K562 (cell line): ENCODE data around the gene NIPSNAP2. TPM values are rescaled to one million over a fixed set of nuclear protein-coding genes. Genes with fewer than 3 reads are reported as not detected.

Experiments used
- ATAC-seq: fragments of 200-7000 bp; cut with Tn5 transposase; 3 replicates; pipeline ENCODE4 v1.9.1; 2020; ENCODE audit warnings: moderate library complexity
- BruUV-seq: library from RNA; stranded (reverse); fragments of 400-500 nt; replicated peaks from 2 replicates; lab custom pipeline; 2021; lab: Mats Ljungman, UMichigan
- CTCF ChIA-PET: fragments of 300-600 bp; formaldehyde crosslinking; extraction: SDS; loops from one replicate; lab custom pipeline; 2021; ENCODE audit warnings: low intra/inter-chr PET ratio; lab: Yijun Ruan, JAX
- POLR2A ChIA-PET: fragments of 300-600, 350-650 bp; sonication (Branson Sonifier 250); formaldehyde crosslinking; extraction: SDS; loops from one replicate; lab custom pipeline; 2021; ENCODE audit warnings: antibody characterized with exemption, inconsistent platforms; lab: Yijun Ruan, JAX
- DNase-seq, 4 experiments: peaks; one replicate each; pipeline versions ENCODE4 v3.0.0 to v3.0.0-alpha.2; 2011 to 2018; ENCODE audit warnings: low spot score in 3 of 4, mixed read lengths in 3 of 4; ENCODE audit errors: extremely low read depth in 1 of 4
- FAIRE-seq: peaks from 2 replicates; lab custom pipeline; 2011; peaks lifted over from hg19 to GRCh38; lab: Jason Lieb, UNC
- H2AFZ ChIP-seq: 2 replicates; pipeline ENCODE4 v1.6.0; 2011; ENCODE audit warnings: low read depth, low read length, control low read depth, inconsistent platforms
- H3K27ac ChIP-seq: fragments of 200-600 bp; 3 replicates; pipeline ENCODE4 v1.8.0; 2011; ENCODE audit warnings: low read depth, mild to moderate bottlenecking, control low read depth, inconsistent platforms, low read length, moderate library complexity, mixed read lengths; ENCODE audit errors: extremely low read depth
- H3K27me3 ChIP-seq, 2 experiments: fragments of 300-600 bp in 1 of 2; 2 replicates in 1 of 2; 3 replicates in 1 of 2; pipeline versions ENCODE4 v1.6.0 to v1.8.0; 2011; ENCODE audit warnings: inconsistent platforms in 2 of 2, low read length in 2 of 2, mild to moderate bottlenecking in 1 of 2, mixed read lengths in 1 of 2, moderate library complexity in 1 of 2; ENCODE audit not compliant: control insufficient read depth in 2 of 2, insufficient read depth in 2 of 2
- H3K36me3 ChIP-seq: fragments of 300-600 bp; 3 replicates; pipeline ENCODE4 v1.8.0; 2011; ENCODE audit warnings: mild to moderate bottlenecking, low read length, inconsistent platforms; ENCODE audit not compliant: control insufficient read depth, insufficient read depth
- H3K4me1 ChIP-seq, 2 experiments: fragments of 200-600 bp in 1 of 2; replicated peaks in 1 of 2; 2 replicates in 1 of 2; 3 replicates in 1 of 2; pipeline versions ENCODE4 v1.5.1 to v1.8.0; 2011; ENCODE audit warnings: inconsistent platforms in 2 of 2, low read length in 2 of 2, mild to moderate bottlenecking in 1 of 2, mixed read lengths in 1 of 2, moderate library complexity in 1 of 2; ENCODE audit not compliant: control insufficient read depth in 2 of 2, insufficient read depth in 2 of 2
- H3K4me2 ChIP-seq: 2 replicates; pipeline ENCODE4 v1.6.1; 2011; ENCODE audit warnings: low read length, control low read depth, inconsistent platforms, mixed read lengths; ENCODE audit not compliant: insufficient read depth
- H3K4me3 ChIP-seq: fragments of 200-600 bp; sonication (generic), shearing (Covaris generic); 2 replicates; pipeline ENCODE4 v1.5.1; 2016; ENCODE audit warnings: control low read depth, inconsistent platforms
- H3K79me2 ChIP-seq: fragments of 200-600 bp; 3 replicates; pipeline ENCODE4 v1.8.0; 2011; ENCODE audit warnings: low read length, inconsistent platforms; ENCODE audit not compliant: control insufficient read depth, insufficient read depth
- H3K9ac ChIP-seq, 2 experiments: 2 replicates each; pipeline versions ENCODE4 v1.6.0 to v1.6.1; 2011; ENCODE audit warnings: low read depth in 2 of 2, low read length in 2 of 2, control low read depth in 1 of 2, inconsistent platforms in 1 of 2, mild to moderate bottlenecking in 1 of 2, mixed read lengths in 1 of 2; ENCODE audit not compliant: insufficient read depth in 1 of 2
- H3K9me1 ChIP-seq: one replicate; pipeline ENCODE4 v1.6.0; 2011; ENCODE audit warnings: inconsistent platforms, mild to moderate bottlenecking, low read length, moderate library complexity; ENCODE audit not compliant: control insufficient read depth, insufficient read depth
- H3K9me3 ChIP-seq: replicated peaks from 2 replicates; pipeline ENCODE4 v1.5.1; 2011; ENCODE audit warnings: low read depth, low read length, inconsistent platforms; ENCODE audit not compliant: control insufficient read depth, insufficient read depth
- H4K20me1 ChIP-seq: replicated peaks from 2 replicates; pipeline ENCODE4 v1.6.1; 2011; ENCODE audit warnings: low read length, inconsistent platforms, mixed read lengths; ENCODE audit not compliant: control insufficient read depth, insufficient read depth
- ATF7 ChIP-seq: fragments of 450-650 bp; IDR thresholded peaks from 2 replicates; pipeline ENCODE4 v1.7.1; 2014; ENCODE audit warnings: mild to moderate bottlenecking, moderate library complexity
- CBX1 ChIP-seq: sonication (generic); IDR thresholded peaks from 2 replicates; pipeline ENCODE4 v1.6.1; 2016; ENCODE audit warnings: antibody characterized with exemption, low read depth, mild to moderate bottlenecking
- NFE2L1 ChIP-seq: fragments of 450-650 bp; IDR thresholded peaks from 2 replicates; pipeline ENCODE4 v1.6.1; 2016; ENCODE audit warnings: missing genetic modification characterization, low read depth, mild to moderate bottlenecking, missing compliant biosample characterization, moderate library complexity, borderline replicate concordance
- NFIC ChIP-seq: fragments of 450-650 bp; IDR thresholded peaks from 2 replicates; pipeline ENCODE4 v1.6.1; 2017; ENCODE audit warnings: mild to moderate bottlenecking, inconsistent platforms
- NR2C1 ChIP-seq, 2 experiments: fragments of 450-650 bp; IDR thresholded peaks; 2 replicates each; pipeline ENCODE4 v1.6.1; 2017; ENCODE audit warnings: mild to moderate bottlenecking in 2 of 2, antibody characterized with exemption in 1 of 2, inconsistent platforms in 1 of 2, missing compliant biosample characterization in 1 of 2, missing genetic modification characterization in 1 of 2
- RBM14 ChIP-seq: fragments of 200-400 bp; formaldehyde crosslinking; IDR thresholded peaks from 2 replicates; pipeline ENCODE4 v1.6.1; 2018; ENCODE audit warnings: low read depth, mild to moderate bottlenecking, low read length, moderate library complexity, borderline replicate concordance; ENCODE audit not compliant: insufficient read depth
- ZNF124 ChIP-seq: sonication (generic); formaldehyde crosslinking; IDR thresholded peaks from 2 replicates; pipeline ENCODE4 v1.8.1; 2022; ENCODE audit warnings: missing genetic modification reagents
- ZNF384 ChIP-seq: IDR thresholded peaks from 2 replicates; pipeline ENCODE4 v1.6.1; 2012; ENCODE audit warnings: low read depth, low read length, improper control_type of control experiment
- ZNF436 ChIP-seq: fragments of 250-450, 450-650 bp; sonication (Bioruptor Pico); formaldehyde crosslinking; IDR thresholded peaks from 2 replicates; pipeline ENCODE4 v1.7.0; 2020; ENCODE audit warnings: mild to moderate bottlenecking
- WGBS: fragments of 100-300 bp; shearing (Covaris generic); methylation state at CpG from one replicate; pipeline ENCODE4 v1.1.6; 2016; ENCODE audit warnings: low coverage, mixed read lengths; ENCODE audit not compliant: insufficient coverage; ENCODE audit errors: missing lambda C conversion rate; 5-methylcytosine and 5-hydroxymethylcytosine counted together
- in situ Hi-C: fragments of 300-500 bp; cut with MboI; formaldehyde crosslinking; loops from 4 replicates; pipeline ENCODE4 v1.15.0; 2018; ENCODE audit warnings: inconsistent platforms, mixed read lengths
- intact Hi-C: fragments of 100-400 bp; cut with micrococcal nuclease; formaldehyde crosslinking; loops from 2 replicates; pipeline ENCODE4 v1.14.2; 2022
- polyA plus RNA-seq, 8 experiments: library from polyadenylated mRNA; depleted of rRNA in 4 of 8; stranded (reverse) in 5 of 8; unstranded in 3 of 8; fragments of >200 nt; fragmentation: Nextera tagmentation in 2 of 8; fragmentation: Illumina TruSeq in 1 of 8; extraction: Ambion mirVana in 2 of 8; extraction: Trizol in 1 of 8; gene quantifications; 2 replicates each; pipeline versions ENCODE4 v1.2.1 to v1.2.3, GENCODE V29; 2011 to 2014; ENCODE audit warnings: inconsistent platforms in 1 of 8, missing spikeins in 1 of 8
- total RNA-seq, 7 experiments: library from RNA; depleted of rRNA in 6 of 7; stranded (reverse); fragments of >200 nt in 6 of 7; fragmentation: Illumina TruSeq in 2 of 7; extraction: Trizol in 2 of 7; gene quantifications; 2 replicates each; pipeline versions ENCODE4 v1.2.1 to v1.2.3, GENCODE V29; 2011 to 2021; ENCODE audit warnings: low replicate concordance in 1 of 7
- TF ChIP-seq, protein P1 (sequence below): fragments of 200-400 bp; formaldehyde crosslinking; IDR thresholded peaks from 2 replicates; pipeline ENCODE4 v1.6.1; 2017; ENCODE audit warnings: mild to moderate bottlenecking, low read depth, low read length, moderate library complexity
- TF ChIP-seq, protein P2 (sequence below): fragments of 250-450 bp; sonication (Bioruptor Pico); IDR thresholded peaks from 2 replicates; pipeline ENCODE4 v1.5.0; 2022; ENCODE audit warnings: mild to moderate bottlenecking
- TF ChIP-seq, protein P3 (sequence below), 2 experiments: fragments of 450-650 bp; IDR thresholded peaks; 2 replicates each; pipeline ENCODE4 v1.6.1; 2016

Gene NIPSNAP2
- total and polyA plus RNA-seq, 9 of the 15 experiments (the other 6 are each of a cell fraction or from before 2014, with no cell fraction given) = 24.9 to 107 (median 53.0) TPM

DNA sequence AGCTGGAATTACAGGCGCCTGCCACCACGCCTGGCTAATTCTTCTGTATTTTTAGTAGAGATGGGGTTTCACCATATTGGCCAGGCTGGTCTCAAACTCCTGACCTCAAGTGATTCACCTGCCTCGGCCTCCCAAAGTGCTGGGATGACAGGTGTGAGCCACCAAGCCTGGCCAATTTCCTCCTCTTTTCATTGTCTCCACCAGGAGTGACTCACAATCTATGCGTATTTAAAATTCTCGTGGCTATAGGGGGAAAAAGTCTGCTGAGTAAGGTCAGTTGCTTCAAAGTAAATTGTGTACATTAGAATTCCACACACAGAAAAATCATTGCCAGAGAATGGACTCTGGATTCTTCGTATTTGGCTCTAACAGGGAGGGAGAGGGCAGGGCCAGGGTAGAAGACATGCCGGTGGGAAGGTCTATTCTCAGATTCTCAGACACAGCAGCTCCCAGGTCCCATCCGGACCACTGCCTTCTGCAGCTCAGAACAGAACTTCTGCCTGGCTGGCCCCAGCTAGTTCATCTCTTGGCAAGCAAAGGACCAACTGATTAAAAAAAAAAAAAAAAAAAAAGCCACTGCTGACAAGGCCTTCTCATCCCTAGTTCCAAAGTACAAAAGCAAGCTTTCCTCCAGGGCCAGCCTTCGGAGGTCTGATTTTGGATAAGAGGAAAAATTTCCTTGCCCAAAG, 64.7 kb downstream of the NIPSNAP2 start:
- FAIRE-seq (no peak), ATAC-seq (no peak), DNase-seq (no peak)
- Histone ChIP-seq H3K9me3 (no peaks in the 10 kb centered on the region), H3K4me1 (peaks cover 3 to 5% of the 10 kb centered on the region in 2 experiments; a peak in 3 of 5 replicates), H2AFZ (no peak overlapping the region), H3K9ac (no peak overlapping the region), H3K79me2 (no peaks in the 10 kb centered on the region), H3K27ac (no peak overlapping the region), H3K27me3 (no peaks in the 10 kb centered on the region), H3K9me1 (no peaks in the 10 kb centered on the region), H3K36me3 (peaks cover 15% of the 10 kb centered on the region; the same call in 1 of the 3 replicates), H4K20me1 (no peaks in the 10 kb centered on the region), H3K4me2 (no peak overlapping the region), H3K4me3 (no peak overlapping the region)
- 80% methylated on average over 9 of the region's 9 CpGs for WGBS
- ChIA-PET CTCF (no interaction called here), POLR2A (interaction anchor here (1.2 to 1.4 kb wide), 2 partner anchors 9 to 12 kb away, joined by 3 read pairs; no protein-coding TSS in a partner anchor)
- intact Hi-C loops (no loop called here), in situ Hi-C loops (no loop called here)
- BruUV-seq = no TSS peak
- TF ChIP-seq, protein P1, sequence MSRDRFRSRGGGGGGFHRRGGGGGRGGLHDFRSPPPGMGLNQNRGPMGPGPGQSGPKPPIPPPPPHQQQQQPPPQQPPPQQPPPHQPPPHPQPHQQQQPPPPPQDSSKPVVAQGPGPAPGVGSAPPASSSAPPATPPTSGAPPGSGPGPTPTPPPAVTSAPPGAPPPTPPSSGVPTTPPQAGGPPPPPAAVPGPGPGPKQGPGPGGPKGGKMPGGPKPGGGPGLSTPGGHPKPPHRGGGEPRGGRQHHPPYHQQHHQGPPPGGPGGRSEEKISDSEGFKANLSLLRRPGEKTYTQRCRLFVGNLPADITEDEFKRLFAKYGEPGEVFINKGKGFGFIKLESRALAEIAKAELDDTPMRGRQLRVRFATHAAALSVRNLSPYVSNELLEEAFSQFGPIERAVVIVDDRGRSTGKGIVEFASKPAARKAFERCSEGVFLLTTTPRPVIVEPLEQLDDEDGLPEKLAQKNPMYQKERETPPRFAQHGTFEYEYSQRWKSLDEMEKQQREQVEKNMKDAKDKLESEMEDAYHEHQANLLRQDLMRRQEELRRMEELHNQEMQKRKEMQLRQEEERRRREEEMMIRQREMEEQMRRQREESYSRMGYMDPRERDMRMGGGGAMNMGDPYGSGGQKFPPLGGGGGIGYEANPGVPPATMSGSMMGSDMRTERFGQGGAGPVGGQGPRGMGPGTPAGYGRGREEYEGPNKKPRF = no peak
- no peak for TF ChIP-seq ATF7
- TF ChIP-seq NR2C1 (IDR thresholded peaks at IDR 0.05) = no peak
- no peak for TF ChIP-seq NR2C1 (tag; IDR thresholded peaks at IDR 0.05)
- no peak for TF ChIP-seq CBX1
- TF ChIP-seq NFIC = no peak
- TF ChIP-seq ZNF124 (CRISPR knock-in tag) = no peak
- TF ChIP-seq ZNF384 = no peak
- TF ChIP-seq RBM14 = no peak
- no peak for TF ChIP-seq ZNF436 (CRISPR knock-in tag)
- TF ChIP-seq, protein P2, sequence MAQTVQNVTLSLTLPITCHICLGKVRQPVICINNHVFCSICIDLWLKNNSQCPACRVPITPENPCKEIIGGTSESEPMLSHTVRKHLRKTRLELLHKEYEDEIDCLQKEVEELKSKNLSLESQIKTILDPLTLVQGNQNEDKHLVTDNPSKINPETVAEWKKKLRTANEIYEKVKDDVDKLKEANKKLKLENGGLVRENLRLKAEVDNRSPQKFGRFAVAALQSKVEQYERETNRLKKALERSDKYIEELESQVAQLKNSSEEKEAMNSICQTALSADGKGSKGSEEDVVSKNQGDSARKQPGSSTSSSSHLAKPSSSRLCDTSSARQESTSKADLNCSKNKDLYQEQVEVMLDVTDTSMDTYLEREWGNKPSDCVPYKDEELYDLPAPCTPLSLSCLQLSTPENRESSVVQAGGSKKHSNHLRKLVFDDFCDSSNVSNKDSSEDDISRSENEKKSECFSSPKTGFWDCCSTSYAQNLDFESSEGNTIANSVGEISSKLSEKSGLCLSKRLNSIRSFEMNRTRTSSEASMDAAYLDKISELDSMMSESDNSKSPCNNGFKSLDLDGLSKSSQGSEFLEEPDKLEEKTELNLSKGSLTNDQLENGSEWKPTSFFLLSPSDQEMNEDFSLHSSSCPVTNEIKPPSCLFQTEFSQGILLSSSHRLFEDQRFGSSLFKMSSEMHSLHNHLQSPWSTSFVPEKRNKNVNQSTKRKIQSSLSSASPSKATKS = no peak
- no peak for TF ChIP-seq NFE2L1 (tag)
- TF ChIP-seq, protein P3, sequence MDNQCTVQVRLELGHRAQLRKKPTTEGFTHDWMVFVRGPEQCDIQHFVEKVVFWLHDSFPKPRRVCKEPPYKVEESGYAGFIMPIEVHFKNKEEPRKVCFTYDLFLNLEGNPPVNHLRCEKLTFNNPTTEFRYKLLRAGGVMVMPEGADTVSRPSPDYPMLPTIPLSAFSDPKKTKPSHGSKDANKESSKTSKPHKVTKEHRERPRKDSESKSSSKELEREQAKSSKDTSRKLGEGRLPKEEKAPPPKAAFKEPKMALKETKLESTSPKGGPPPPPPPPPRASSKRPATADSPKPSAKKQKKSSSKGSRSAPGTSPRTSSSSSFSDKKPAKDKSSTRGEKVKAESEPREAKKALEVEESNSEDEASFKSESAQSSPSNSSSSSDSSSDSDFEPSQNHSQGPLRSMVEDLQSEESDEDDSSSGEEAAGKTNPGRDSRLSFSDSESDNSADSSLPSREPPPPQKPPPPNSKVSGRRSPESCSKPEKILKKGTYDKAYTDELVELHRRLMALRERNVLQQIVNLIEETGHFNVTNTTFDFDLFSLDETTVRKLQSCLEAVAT (IDR thresholded peaks at IDR 0.05) = no peak
